ENCODE results near the gene ZNF385C.

GRCh38 chr17:42129109-42129837 is 31.0 kb upstream of the ZNF385C start:
- TF ChIP-seq POLR2A (IDR thresholded peaks at IDR 0.05), result no peak
- TF ChIP-seq, protein P1, sequence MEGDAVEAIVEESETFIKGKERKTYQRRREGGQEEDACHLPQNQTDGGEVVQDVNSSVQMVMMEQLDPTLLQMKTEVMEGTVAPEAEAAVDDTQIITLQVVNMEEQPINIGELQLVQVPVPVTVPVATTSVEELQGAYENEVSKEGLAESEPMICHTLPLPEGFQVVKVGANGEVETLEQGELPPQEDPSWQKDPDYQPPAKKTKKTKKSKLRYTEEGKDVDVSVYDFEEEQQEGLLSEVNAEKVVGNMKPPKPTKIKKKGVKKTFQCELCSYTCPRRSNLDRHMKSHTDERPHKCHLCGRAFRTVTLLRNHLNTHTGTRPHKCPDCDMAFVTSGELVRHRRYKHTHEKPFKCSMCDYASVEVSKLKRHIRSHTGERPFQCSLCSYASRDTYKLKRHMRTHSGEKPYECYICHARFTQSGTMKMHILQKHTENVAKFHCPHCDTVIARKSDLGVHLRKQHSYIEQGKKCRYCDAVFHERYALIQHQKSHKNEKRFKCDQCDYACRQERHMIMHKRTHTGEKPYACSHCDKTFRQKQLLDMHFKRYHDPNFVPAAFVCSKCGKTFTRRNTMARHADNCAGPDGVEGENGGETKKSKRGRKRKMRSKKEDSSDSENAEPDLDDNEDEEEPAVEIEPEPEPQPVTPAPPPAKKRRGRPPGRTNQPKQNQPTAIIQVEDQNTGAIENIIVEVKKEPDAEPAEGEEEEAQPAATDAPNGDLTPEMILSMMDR (IDR thresholded peaks at IDR 0.05), result peak in 1 of 4 donors; percentile 10
